GM13976 (cell line): ENCODE data around the gene OR4S1.
"Not testable (repeated sequence)": the region's sequence is repeated elsewhere in the genome, so short reads cannot be mapped to it uniquely, and the experiment has no call there.

Experiments used
- DNase-seq: peaks from one replicate; pipeline ENCODE4 v3.0.0; 2012; ENCODE audit warnings: low spot score
- in situ Hi-C: fragments of 300-500 bp; cut with MboI; formaldehyde crosslinking; loops from one replicate; pipeline ENCODE4 v1.12.0; 2022; ENCODE audit warnings: low sequenced_read_pairs, mixed read lengths, inconsistent platforms; ENCODE audit not compliant: unreplicated experiment
- TF ChIP-seq, protein P1 (sequence below): IDR thresholded peaks from 2 replicates; pipeline ENCODE4 v1.5.1; 2012; ENCODE audit warnings: borderline replicate concordance, mild to moderate bottlenecking; ENCODE audit not compliant: insufficient read depth; ENCODE audit errors: extremely low read depth, missing control alignments, control extremely low read depth

OR4S1 gene

DNA sequence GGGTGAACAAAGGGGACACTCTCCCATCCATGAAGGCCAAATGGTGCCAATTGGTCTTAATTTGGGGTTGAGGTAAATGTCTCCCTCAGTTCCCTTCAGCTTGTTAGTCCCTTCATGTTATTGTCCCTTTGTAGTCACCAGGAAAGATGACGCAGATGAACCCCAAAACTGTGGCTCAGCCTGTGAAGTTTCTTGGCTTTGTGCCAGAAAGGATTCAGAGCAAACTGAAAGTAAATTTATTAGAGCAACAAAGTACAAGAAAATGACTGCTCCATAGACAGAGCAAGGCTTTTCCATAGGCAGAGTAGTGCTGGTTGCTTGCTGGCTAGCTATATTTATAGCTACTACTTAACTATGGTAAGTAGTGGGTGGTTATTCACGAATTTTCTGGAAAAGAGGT, 35.4 kb downstream of the OR4S1 start:
- DNase-seq, result no peak
- in situ Hi-C loops, result no loop called here
- TF ChIP-seq, protein P1, sequence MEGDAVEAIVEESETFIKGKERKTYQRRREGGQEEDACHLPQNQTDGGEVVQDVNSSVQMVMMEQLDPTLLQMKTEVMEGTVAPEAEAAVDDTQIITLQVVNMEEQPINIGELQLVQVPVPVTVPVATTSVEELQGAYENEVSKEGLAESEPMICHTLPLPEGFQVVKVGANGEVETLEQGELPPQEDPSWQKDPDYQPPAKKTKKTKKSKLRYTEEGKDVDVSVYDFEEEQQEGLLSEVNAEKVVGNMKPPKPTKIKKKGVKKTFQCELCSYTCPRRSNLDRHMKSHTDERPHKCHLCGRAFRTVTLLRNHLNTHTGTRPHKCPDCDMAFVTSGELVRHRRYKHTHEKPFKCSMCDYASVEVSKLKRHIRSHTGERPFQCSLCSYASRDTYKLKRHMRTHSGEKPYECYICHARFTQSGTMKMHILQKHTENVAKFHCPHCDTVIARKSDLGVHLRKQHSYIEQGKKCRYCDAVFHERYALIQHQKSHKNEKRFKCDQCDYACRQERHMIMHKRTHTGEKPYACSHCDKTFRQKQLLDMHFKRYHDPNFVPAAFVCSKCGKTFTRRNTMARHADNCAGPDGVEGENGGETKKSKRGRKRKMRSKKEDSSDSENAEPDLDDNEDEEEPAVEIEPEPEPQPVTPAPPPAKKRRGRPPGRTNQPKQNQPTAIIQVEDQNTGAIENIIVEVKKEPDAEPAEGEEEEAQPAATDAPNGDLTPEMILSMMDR, result no peak

DNA sequence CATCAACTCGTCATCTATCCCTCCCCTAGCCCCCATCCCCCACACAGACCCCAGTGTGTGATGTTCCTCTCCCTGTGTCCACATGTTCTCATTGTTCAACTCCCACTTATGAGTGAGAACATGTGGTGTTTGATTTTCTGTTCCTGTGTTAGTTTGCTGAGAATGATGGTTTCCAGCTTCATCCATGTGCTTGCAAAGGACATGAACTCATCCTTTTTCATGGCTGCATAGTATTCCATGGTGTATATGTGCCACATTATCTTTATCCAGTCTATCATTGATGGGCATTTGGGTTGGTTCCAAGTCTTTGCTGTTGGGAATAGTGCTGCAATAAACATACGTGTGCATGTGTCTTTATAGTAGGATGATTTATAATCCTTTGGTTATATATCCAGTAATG, 36.5 kb downstream of the OR4S1 start:
- in situ Hi-C loops, DNase-seq: not testable (repeated sequence)

DNA sequence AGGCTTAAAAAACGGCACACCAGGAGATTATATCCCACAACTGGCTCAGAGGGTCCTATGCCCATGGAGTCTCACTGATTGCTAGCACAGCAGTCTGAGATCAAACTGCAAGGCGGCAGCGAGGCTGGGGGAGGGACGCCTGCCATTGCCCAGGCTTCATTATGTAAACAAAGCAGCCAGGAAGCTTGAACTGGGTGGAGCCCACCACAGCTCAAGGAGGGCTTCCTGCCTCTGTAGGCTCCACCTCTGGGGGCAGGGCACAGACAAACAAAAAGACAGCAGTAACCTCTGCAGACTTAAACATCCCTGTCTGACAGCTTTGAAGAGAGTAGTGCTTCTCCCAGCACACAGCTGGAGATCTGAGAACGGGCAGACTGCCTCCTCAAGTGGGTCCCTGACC, 40.3 kb downstream of the OR4S1 start:
- DNase-seq, in situ Hi-C loops: not testable (repeated sequence)

DNA sequence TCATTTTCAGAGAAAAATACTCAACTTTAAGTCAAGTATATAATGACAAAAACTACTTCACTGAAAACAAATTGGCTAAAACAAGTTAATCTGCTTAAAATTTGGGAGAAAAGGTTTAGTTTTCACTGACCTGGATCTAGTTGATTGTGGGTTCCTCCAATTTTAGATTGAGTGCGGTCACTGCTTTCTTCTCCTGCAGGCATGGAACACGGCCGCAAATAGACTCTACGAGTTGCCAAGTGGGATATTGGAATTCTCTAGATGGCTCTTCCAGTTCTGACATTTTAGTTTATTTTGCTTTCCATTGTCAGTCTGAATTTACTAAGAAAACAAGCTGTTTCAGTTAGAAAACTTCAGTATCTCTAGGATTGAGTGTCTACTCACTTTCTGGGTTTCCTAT, 48.0 kb downstream of the OR4S1 start:
- TF ChIP-seq, protein P1, result no peak
- no peak for DNase-seq
- in situ Hi-C loops, result no loop called here

DNA sequence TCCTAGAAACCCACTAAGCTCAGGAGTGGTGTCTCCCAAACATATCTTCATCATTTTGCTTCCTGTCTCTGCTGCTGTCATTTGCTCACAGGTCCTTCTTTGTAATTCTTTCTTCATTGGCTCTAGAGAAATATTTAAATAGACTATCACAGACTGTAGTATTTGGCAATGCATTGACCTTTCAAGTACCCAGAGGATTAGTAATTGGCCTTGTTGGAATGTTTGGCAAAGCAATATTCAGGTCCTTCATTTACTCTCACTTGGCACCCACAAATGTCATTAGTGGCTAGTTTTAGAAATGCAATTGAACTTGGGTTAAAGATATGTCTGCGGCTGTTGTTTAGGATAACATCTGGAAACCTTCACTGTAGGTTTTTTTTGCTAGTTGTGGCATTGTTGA, 48.7 kb downstream of the OR4S1 start:
- in situ Hi-C loops, result no loop called here
- TF ChIP-seq, protein P1, result no peak
- no peak for DNase-seq
